ENCODE results near the gene MYOG.

DNA sequence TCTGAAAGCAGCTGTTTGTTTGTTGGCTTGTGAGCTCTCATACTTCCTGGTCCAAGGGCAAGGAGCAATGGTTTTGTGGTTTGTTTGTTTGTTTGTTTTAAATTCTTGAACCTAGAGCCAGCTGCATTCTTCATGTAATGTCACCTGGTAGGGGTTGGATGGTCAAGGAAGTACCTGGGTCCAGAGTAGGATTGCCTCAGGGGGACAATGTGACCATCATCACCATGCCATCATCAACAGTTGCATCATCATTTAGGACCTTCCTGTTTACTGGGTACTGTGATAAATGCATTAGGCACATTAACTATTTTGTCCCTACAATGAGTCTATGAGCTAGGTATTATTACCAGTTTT lies 14.7 kb upstream of the MYOG start:
- TF ChIP-seq CEBPB (IDR thresholded peaks at IDR 0.05) (no peak), TAF1 (IDR thresholded peaks at IDR 0.05; ENCODE audit: low read depth) (no peak), NFIC (IDR thresholded peaks at IDR 0.05) (no peak), TEAD4 (IDR thresholded peaks at IDR 0.05) (no peak), FOXM1 (IDR thresholded peaks at IDR 0.05; ENCODE audit: borderline replicate concordance, low read depth) (no peak), REST (IDR thresholded peaks at IDR 0.05; ENCODE audit: low read depth) (no peak), RAD21 (IDR thresholded peaks at IDR 0.05; ENCODE audit: low read depth) (no peak)

All from Ishikawa (cell line).